ENCODE results near the gene MLLT3.

The MLLT3 gene

DNA sequence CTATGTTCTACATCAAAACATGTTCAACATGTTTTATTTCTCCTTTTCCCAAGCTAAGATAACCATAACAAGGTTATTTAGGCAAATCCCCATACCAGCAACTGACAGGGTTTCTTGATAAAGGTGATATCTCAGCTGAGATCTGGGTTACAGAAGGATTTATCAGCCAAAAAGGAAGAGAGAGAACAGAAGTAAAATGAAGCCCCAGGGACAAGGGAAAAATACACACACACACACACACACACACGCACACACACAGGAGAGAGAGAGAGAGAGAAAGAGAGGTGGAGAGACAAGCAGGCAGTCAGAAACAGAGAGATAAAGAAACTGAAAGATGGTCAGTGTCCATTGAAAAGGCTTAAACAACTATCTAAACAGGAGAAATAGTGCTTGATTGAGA, 19.7 kb upstream of the MLLT3 start:
- Mint-ChIP-seq H3K27ac (no peak overlapping the region), H3K27me3 (peaks cover 5% of the 10 kb centered on the region), H3K4me1 (ENCODE audit: low read depth) (peaks cover 12% of the 10 kb centered on the region), H3K9me3 (no peaks in the 10 kb centered on the region), H3K36me3 (ENCODE audit: low read depth) (no peaks in the 10 kb centered on the region), H3K4me3 (no peak overlapping the region)
- no peak for DNase-seq

DNA sequence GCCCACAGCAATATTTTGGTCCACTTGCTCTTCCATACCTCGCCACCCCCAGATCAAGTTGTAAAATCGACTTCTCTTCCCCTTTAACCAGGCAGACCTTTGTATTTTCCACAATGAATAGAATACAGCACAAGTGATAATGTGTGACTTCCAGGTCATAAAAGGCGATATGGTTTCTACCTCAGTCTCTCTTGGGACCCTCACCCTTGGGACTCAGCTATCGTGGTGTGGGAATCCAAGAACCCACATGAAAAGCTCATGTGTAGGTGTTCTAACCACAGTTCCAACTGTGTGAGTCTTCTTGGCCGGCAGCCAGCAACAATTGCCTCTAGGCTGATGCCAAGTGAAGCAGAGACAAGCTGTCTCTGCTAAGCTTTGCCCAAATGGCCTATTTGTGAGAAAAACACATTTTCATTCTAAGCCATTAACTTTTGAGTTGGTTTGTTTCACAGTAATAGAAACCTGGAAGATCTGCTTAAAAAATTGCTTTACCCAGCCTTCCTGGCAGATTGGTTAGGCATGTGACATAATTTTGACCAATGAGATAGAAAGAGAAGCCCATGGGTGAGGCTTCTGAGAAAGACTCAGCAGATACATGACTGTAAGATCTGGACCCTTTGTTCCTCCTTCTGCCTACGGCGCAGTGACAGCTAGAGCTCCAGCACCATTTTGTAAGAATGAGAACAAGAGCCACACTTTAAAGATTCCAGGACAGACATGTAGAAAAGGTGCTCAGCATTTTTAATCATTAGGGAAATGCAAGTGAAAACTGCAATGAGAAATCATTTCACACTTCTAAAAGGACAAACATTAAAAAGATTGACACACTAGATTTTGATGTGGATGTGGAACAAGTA, 18.3 kb upstream of the MLLT3 start:
- H3K27me3 Mint-ChIP-seq, result peaks cover 3% of the 10 kb centered on the region
- no peaks in the 10 kb centered on the region for H3K9me3 Mint-ChIP-seq
- H3K4me3 Mint-ChIP-seq, result no peak overlapping the region
- no peaks in the 10 kb centered on the region for H3K36me3 Mint-ChIP-seq (ENCODE audit: low read depth)
- DNase-seq, result peak; percentile 78
- no peak overlapping the region for H3K27ac Mint-ChIP-seq
- peaks cover 12% of the 10 kb centered on the region for H3K4me1 Mint-ChIP-seq (ENCODE audit: low read depth)

DNA sequence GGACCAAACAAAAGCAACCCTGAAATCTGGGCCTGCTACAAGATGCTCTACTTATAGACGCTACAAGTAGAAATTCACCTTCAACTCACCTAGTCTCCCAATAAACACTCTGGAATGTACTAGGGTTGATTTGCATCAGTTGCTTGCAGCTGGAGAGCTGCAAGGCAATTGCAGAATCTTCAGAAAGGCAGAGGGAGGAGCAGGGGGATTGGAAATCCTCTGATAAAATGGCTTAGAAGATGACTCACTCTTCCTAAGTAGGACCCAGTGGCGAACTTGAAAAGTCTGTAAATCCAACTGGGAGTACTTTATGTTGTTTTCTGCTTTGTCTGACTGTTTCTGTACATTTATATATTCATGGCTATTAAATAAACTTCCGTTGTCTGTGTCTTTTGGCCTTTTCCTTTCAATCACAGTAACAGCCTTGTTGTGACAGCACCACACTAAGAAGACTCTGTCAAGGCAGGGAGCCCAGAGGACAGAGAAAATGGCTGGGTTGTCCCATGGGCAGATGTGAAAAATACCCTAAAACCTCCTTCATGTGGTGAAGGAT, 14.7 kb upstream of the MLLT3 start:
- Mint-ChIP-seq H3K4me1 (ENCODE audit: low read depth) (peaks cover 12% of the 10 kb centered on the region), H3K27ac (no peak overlapping the region), H3K27me3 (no peaks in the 10 kb centered on the region), H3K9me3 (no peaks in the 10 kb centered on the region), H3K4me3 (no peak overlapping the region), H3K36me3 (ENCODE audit: low read depth) (no peaks in the 10 kb centered on the region)
- DNase-seq, result no peak

DNA sequence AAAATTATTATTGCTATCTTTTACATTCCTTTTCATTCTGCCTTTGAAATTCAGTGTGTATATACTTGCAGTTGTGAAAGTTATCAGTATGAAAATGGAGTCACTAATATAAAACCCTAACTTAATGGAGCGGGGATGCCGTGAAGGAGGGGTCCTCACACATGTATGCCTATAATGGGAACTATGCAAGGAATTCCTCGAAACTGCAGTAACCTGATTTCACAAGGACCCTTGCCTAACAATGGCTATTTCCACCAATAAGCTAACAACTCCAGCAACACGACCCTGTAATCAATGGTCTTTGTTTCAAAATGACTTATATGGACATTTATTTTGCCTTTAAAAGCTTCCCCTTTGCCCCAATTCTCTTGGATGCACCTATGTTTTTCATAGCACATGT, 12.6 kb upstream of the MLLT3 start:
- no peak overlapping the region for H3K4me3 Mint-ChIP-seq
- H3K9me3 Mint-ChIP-seq, result no peaks in the 10 kb centered on the region
- no peak for DNase-seq
- no peaks in the 10 kb centered on the region for H3K36me3 Mint-ChIP-seq (ENCODE audit: low read depth)
- H3K27me3 Mint-ChIP-seq, result no peaks in the 10 kb centered on the region
- no peak overlapping the region for H3K27ac Mint-ChIP-seq
- H3K4me1 Mint-ChIP-seq (ENCODE audit: low read depth), result peaks cover 2% of the 10 kb centered on the region

DNA sequence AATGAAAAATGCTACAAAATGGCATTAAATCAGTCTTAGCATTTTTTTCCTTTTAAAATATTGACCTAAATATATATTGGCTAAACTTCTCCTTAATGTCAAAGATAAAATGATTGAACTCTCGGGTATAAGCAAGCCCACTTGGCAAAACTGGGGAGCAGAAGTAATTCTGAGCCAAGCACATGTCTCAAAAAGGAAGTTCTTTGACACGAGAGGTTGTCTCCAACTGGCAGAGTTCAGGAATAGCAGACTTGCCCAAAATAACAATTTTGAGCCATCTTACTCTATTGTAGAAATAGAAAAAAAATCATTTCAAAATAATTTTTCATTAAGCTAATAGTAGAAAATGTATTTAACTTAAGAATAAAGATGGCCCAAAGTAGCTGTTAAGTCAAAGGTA, 10.4 kb upstream of the MLLT3 start:
- Mint-ChIP-seq H3K36me3 (ENCODE audit: low read depth) (no peaks in the 10 kb centered on the region), H3K4me3 (no peak overlapping the region), H3K27ac (no peak overlapping the region)

DNA sequence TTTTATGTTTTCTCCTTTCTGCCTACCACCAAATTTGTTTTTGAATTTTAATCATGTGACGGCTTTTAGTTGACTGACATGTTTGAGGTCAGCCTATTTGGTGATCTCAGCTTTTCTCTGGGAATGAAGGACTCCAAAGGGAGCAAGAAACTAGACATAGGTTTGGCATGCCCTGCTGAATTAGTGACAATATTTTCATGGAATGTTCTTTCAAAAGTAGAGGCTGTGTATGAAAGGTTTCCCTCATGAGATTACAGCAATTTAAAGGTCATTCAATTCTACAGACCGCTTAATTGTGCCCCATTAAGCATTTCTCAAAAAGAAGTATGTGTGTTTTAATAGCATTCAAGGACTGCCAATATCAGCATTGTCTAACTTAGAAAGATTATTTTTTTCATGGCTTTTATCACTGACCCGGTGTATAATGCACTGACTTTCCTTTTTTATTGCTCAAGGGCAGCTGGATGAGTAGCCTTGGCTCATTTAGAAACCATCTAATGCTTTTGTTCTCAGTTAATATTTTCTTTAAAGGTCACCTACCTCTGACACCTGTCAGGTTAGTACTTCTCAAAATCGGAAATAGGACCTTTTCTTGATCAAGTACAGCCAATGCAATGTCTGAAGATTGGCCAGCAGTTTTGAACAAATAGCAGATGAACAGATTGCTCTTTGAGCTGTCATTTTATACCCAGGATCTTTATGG, 8.1 kb upstream of the MLLT3 start:
- no peaks in the 10 kb centered on the region for H3K27me3 Mint-ChIP-seq
- no peak overlapping the region for H3K27ac Mint-ChIP-seq
- no peak overlapping the region for H3K4me3 Mint-ChIP-seq
- DNase-seq, result no peak
- H3K9me3 Mint-ChIP-seq, result no peaks in the 10 kb centered on the region
- no peaks in the 10 kb centered on the region for H3K36me3 Mint-ChIP-seq (ENCODE audit: low read depth)
- no peaks in the 10 kb centered on the region for H3K4me1 Mint-ChIP-seq (ENCODE audit: low read depth)

More for the DNA sequence above, 10.4 kb upstream of the MLLT3 start:
- no peaks in the 10 kb centered on the region for H3K4me1 Mint-ChIP-seq (ENCODE audit: low read depth)
- no peaks in the 10 kb centered on the region for H3K9me3 Mint-ChIP-seq
- DNase-seq, result no peak
- H3K27me3 Mint-ChIP-seq, result no peaks in the 10 kb centered on the region

DNA sequence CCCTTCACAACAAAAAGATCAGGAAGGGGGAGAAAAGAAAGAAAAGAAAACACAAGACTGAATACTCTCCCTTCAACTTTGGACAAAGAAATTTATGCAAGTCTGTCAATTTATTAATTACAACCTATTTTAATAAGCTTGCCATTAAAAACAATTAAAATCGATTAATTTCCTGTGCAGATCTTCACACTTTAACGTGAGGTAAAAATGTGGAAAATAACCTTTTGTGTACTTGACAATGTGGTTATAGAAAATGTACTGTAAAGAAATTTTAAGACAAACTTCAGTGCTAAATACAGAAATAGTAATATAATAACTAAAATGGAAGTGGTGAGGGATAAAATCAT, 2.7 kb upstream of the MLLT3 start:
- H3K4me3 Mint-ChIP-seq, result peak overlapping the region; percentile 87
- H3K27me3 Mint-ChIP-seq, result no peaks in the 10 kb centered on the region
- DNase-seq, result no peak
- H3K36me3 Mint-ChIP-seq (ENCODE audit: low read depth), result peaks cover 19% of the 10 kb centered on the region
- peaks cover 23% of the 10 kb centered on the region for H3K4me1 Mint-ChIP-seq (ENCODE audit: low read depth)
- no peak overlapping the region for H3K27ac Mint-ChIP-seq
- H3K9me3 Mint-ChIP-seq, result no peaks in the 10 kb centered on the region

DNA sequence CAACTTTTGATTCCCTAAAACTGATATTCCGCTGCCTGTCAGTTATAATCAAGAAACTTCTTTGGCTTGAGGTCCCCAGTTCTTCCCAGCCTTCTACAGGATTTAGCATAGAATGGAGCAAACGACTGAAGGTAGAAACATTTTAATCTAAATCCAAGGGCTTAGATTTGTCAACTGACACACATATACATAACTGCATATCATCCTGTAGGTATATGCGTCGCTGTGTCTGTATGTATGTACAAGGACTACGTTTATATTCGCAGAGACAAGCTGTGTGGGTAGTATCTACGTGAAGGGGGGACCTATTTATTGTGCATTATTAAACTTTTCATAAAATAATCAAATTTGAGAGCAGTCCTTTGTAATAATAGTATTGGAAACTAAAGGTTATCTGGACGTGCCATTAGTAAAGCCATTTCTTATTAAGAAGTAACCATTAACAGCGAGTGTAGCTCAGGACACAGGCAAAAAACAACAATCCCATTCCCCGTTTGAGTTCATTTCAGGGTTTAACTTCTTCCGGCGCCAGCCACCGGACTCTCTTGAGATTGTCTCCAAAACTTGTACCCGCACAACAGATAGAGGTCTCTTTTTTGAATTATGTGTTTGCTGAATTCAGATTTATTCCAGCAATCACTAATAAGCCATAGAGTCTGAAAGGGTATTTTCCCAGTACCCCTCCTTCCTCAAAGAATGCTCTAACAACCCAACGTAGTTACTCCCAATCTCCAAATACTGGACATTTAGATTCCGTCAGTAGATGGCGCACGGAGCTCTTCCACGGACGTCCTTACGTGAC, 2.1 kb upstream of the MLLT3 start:
- Mint-ChIP-seq H3K27ac (peak overlapping the region; percentile 95), H3K4me1 (ENCODE audit: low read depth) (peaks cover 29% of the 10 kb centered on the region), H3K9me3 (no peaks in the 10 kb centered on the region), H3K36me3 (ENCODE audit: low read depth) (peaks cover 21% of the 10 kb centered on the region), H3K4me3 (peak overlapping the region; percentile 87), H3K27me3 (no peaks in the 10 kb centered on the region)
- no peak for DNase-seq

DNA sequence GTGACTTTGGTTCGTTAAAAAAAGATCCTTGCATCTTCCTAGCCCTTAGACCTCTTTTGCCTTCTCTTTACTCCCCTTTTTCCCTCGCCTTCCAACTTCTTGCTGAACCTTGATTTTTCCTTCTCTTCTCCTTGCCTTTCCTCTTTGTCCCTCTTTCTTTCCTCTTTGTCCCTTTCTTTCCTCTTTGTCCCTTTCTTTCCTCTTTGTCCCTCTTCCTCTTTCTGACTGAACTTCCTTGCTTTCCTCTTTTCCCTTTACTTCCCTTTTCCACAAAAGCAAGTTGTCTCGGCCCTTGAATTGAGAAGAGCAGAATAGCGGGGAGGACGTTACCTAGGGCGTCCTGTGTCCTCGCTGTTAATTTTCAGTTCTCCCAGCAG, 1.4 kb upstream of the MLLT3 start:
- Mint-ChIP-seq H3K4me3 (peak overlapping the region; percentile 87), H3K36me3 (ENCODE audit: low read depth) (peaks cover 21% of the 10 kb centered on the region), H3K27ac (peak overlapping the region; percentile 95), H3K4me1 (ENCODE audit: low read depth) (peaks cover 35% of the 10 kb centered on the region), H3K27me3 (no peaks in the 10 kb centered on the region), H3K9me3 (no peaks in the 10 kb centered on the region)
- DNase-seq, result no peak

DNA sequence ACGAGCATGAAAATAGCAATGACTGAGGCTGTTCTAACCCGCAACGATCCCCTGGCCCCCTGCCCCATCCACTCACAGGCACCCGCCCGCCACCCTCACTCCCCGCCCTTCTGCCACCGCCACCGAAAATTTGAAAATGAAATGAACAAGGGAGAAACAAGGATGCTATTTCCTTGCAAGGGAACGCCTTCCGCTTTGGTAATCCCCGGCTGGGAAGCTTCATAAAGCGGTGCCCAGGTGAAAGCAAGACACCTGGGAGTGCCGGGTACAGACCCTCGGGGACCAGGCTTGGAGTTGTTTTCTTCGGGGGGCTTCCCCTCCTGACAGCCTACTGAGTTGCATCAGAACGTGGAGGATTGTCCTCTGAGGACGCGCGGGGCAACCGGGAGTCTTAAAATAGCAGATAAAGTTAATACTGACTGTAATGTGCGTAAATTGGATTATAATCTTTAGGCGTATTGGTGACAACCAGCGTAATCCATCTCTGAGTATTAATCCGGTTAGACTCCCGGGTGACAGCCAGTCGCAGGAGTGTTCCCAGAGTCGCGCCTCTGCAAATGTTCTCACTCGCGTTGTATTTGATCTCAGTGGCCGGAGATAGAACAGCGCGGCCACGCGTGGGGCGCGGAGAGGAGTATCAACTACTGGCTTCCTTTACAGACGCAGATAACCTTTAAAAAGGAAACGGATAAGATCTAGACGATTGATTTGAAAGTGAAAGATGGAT, 885 bp upstream of the MLLT3 start:
- Mint-ChIP-seq H3K9me3 (no peaks in the 10 kb centered on the region), H3K27me3 (no peaks in the 10 kb centered on the region), H3K27ac (peak overlapping the region; percentile 95), H3K4me1 (ENCODE audit: low read depth) (peaks cover 41% of the 10 kb centered on the region), H3K4me3 (peak overlapping the region; percentile 87), H3K36me3 (ENCODE audit: low read depth) (peaks cover 21% of the 10 kb centered on the region)
- peak; percentile 77 for DNase-seq

DNA sequence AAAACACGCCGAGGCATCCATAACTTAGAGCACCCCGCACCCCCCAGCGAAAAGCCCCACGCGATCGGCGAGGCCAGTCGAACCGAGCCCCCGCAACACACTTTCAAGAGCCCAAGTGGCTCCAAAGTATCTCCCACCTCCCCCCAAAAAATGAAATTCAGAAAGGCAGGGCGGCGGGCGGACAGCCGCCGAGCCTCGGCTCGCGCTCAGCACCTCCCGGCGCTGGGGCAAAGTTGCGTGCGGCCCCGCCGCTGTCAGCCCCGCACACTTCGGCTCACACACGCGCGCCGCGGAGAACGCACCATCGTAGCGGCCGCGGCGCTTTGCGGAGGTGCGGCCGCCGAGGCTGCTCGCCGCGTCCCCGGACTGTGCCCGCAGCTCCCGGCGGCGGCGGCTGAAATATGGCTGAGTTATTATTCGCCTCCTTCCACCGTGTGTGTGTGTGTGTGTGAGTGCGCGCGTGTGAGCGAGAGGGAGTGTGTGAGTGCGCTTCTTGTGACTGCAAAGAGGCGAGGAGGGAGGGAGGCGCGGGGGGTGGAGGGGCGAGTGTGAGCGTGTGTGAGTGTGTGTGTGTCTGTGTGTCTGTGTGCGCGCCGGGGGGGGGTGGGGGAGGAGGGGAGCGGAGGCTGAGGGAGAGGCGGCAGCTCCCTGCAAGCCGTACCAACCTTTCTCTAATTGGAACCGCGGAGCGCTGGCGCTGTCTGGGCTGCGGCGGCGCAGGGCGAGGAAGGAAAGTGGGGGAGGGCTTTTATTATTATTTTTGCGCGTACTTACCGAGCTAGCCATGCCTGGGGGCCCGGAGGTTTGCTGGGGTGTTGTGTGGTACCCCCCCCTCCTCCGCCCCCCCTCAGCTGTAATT, 599 bp downstream of the MLLT3 start:
- Mint-ChIP-seq H3K27me3 (no peaks in the 10 kb centered on the region), H3K4me1 (ENCODE audit: low read depth) (peaks cover 50% of the 10 kb centered on the region), H3K27ac (peak overlapping the region; percentile 95), H3K36me3 (ENCODE audit: low read depth) (peaks cover 21% of the 10 kb centered on the region), H3K9me3 (no peaks in the 10 kb centered on the region), H3K4me3 (peak overlapping the region; percentile 87)
- DNase-seq, result peak; percentile 78

DNA sequence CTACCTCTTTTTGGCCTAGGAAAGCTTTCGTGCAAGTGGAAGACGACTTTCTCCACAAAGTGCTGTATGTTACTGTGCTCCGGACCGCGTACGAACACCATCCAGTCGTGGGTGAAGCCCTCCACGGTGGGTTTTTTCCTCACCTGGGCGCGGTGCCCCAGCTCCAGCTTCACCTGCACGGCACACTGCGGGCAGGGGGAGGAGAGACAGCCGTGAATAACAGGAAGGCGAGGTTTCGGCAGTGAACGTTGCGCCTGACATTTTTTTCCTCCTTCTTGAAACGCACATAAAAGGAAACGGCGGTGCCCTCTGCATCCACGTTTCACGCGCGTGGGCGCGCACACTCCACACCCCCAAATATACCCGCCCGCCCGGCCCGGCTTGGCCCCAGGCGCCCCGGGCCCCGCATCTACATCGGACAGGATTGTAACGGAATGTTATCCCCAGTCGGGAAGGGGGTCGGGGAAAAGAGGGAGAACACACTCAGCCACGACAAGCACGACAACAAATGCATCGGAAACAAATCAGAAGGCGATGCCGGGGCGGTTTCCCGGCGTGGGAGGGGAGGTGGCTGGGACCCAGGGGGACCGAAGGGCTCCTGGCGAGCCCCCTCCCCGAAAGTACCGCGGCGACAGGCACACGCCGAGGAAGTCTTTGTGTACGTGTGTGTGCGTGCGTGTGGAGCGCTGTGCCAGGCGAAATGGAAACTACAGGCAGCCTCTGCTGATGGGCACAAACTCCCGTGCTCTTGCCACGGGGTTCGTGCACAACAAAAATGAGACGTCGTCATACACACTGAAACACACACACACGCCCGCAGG, 1.4 kb downstream of the MLLT3 start:
- Mint-ChIP-seq H3K36me3 (ENCODE audit: low read depth) (peaks cover 21% of the 10 kb centered on the region), H3K9me3 (no peaks in the 10 kb centered on the region), H3K4me1 (ENCODE audit: low read depth) (peaks cover 58% of the 10 kb centered on the region), H3K27me3 (no peaks in the 10 kb centered on the region), H3K27ac (peak overlapping the region; percentile 95), H3K4me3 (peak overlapping the region; percentile 87)
- peak; percentile 77 for DNase-seq
